Type B pancreatic cell (in vitro differentiated cells): ENCODE measurements around the gene IGF1R. TPM values are rescaled to one million over a fixed set of nuclear protein-coding genes. Genes with fewer than 3 reads are reported as not detected.

Experiments used
- DNase-seq: peaks from one replicate; pipeline ENCODE4 v3.0.0; 2021; ENCODE audit warnings: mixed read lengths; ENCODE audit not compliant: unreplicated experiment; ENCODE audit errors: extremely low spot score
- H3K27ac Mint-ChIP-seq: 2 replicates; pipeline ENCODE4 v1.8.0; 2021; ENCODE audit warnings: mild to moderate bottlenecking, mixed read lengths
- H3K27me3 Mint-ChIP-seq: 2 replicates; pipeline ENCODE4 v1.8.0; 2021; ENCODE audit warnings: mixed read lengths
- H3K36me3 Mint-ChIP-seq: 2 replicates; pipeline ENCODE4 v1.8.0; 2021; ENCODE audit warnings: mixed read lengths
- H3K4me1 Mint-ChIP-seq: one replicate; pipeline ENCODE4 v1.8.0; 2021; ENCODE audit warnings: mixed read lengths; ENCODE audit not compliant: unreplicated experiment
- H3K4me3 Mint-ChIP-seq: 2 replicates; pipeline ENCODE4 v1.8.0; 2021; ENCODE audit warnings: mild to moderate bottlenecking, mixed read lengths
- H3K9me3 Mint-ChIP-seq: 2 replicates; pipeline ENCODE4 v1.8.0; 2021; ENCODE audit warnings: mixed read lengths
- CTCF ChIP-seq: fragments of 200-600 bp; sonication (generic); conservative IDR thresholded peaks from 2 replicates; pipeline ENCODE4 v1.5.0; 2021; ENCODE audit warnings: antibody characterized with exemption, mild to moderate bottlenecking
- total RNA-seq: library from RNA; stranded (reverse); gene quantifications from 2 replicates; pipeline ENCODE4 v1.2.1, GENCODE V29; 2021; ENCODE audit warnings: low replicate concordance

The IGF1R gene
- total RNA-seq, 1 donor from 2014 or later, result 87.1 TPM

GRCh38 chr15:98668566-98669308 lies 20.4 kb downstream of the IGF1R start:
- DNase-seq, result no peak
- H3K36me3 Mint-ChIP-seq, result peaks cover 13% of the 10 kb centered on the region
- H3K27ac Mint-ChIP-seq, result peak overlapping the region; percentile 90
- TF ChIP-seq CTCF, result no peak
- H3K4me1 Mint-ChIP-seq, result peaks cover 60% of the 10 kb centered on the region
- no peaks in the 10 kb centered on the region for H3K27me3 Mint-ChIP-seq
- H3K9me3 Mint-ChIP-seq, result no peaks in the 10 kb centered on the region
- H3K4me3 Mint-ChIP-seq, result peak overlapping the region; percentile 10

GRCh38 chr15:98669638-98670037 lies 21.3 kb downstream of the IGF1R start:
- Mint-ChIP-seq H3K9me3 (no peaks in the 10 kb centered on the region), H3K36me3 (peaks cover 13% of the 10 kb centered on the region), H3K4me3 (peak overlapping the region; percentile 4), H3K27me3 (no peaks in the 10 kb centered on the region), H3K27ac (peak overlapping the region; percentile 90), H3K4me1 (peaks cover 63% of the 10 kb centered on the region)
- no peak for DNase-seq
- TF ChIP-seq CTCF, result no peak

GRCh38 chr15:98671060-98672008 lies 23.0 kb downstream of the IGF1R start:
- no peak for TF ChIP-seq CTCF
- Mint-ChIP-seq H3K4me3 (peak overlapping the region; percentile 26), H3K9me3 (no peaks in the 10 kb centered on the region), H3K4me1 (peaks cover 63% of the 10 kb centered on the region), H3K36me3 (peaks cover 11% of the 10 kb centered on the region), H3K27me3 (no peaks in the 10 kb centered on the region), H3K27ac (peak overlapping the region; percentile 90)
- DNase-seq, result no peak

GRCh38 chr15:98673133-98673532 lies 24.8 kb downstream of the IGF1R start:
- DNase-seq, result no peak
- TF ChIP-seq CTCF, result no peak
- no peak overlapping the region for H3K4me3 Mint-ChIP-seq
- H3K27me3 Mint-ChIP-seq, result no peaks in the 10 kb centered on the region
- peaks cover 59% of the 10 kb centered on the region for H3K4me1 Mint-ChIP-seq
- no peaks in the 10 kb centered on the region for H3K9me3 Mint-ChIP-seq
- H3K27ac Mint-ChIP-seq, result no peak overlapping the region
- H3K36me3 Mint-ChIP-seq, result peaks cover 14% of the 10 kb centered on the region

GRCh38 chr15:98674336-98674735 lies 26.0 kb downstream of the IGF1R start:
- Mint-ChIP-seq H3K4me3 (no peak overlapping the region), H3K9me3 (no peaks in the 10 kb centered on the region), H3K36me3 (peaks cover 14% of the 10 kb centered on the region), H3K27me3 (no peaks in the 10 kb centered on the region), H3K27ac (peak overlapping the region; percentile 8), H3K4me1 (peaks cover 52% of the 10 kb centered on the region)
- TF ChIP-seq CTCF, result no peak
- DNase-seq, result no peak
